Spleen (tissue), 11 donors: Measurements from ENCODE around the gene FAM24B. TPM values are rescaled to one million over a fixed set of nuclear protein-coding genes. Genes with fewer than 3 reads are reported as not detected.
"Not testable (repeated sequence)": the region's sequence is repeated elsewhere in the genome, so short reads cannot be mapped to it uniquely, and the experiment has no call there.

Source experiments
- DNase-seq: peaks from one replicate; pipeline ENCODE4 v3.0.0-alpha.2; 2020
- H3K27ac ChIP-seq, 8 donors: fragments of 200-600 bp; sonication (generic) in 7 of 8; 1 replicate in 4 of 8; 2 replicates in 4 of 8; pipeline versions ENCODE4 v1.5.0 to v1.8.0; 2016 to 2021; ENCODE audit warnings: inconsistent platforms in 4 of 8, mild to moderate bottlenecking in 4 of 8, moderate library complexity in 1 of 8
- H3K27me3 ChIP-seq, 7 donors: fragments of 200-600 bp; sonication (generic) in 6 of 7; replicated peaks in 1 of 7; 1 replicate in 4 of 7; 2 replicates in 3 of 7; pipeline versions ENCODE4 v1.5.0 to v1.8.0; 2016 to 2021; ENCODE audit warnings: inconsistent platforms in 3 of 7, mild to moderate bottlenecking in 1 of 7
- H3K36me3 ChIP-seq, 6 donors: fragments of 200-600 bp; sonication (generic) in 5 of 6; 1 replicate in 4 of 6; 2 replicates in 2 of 6; pipeline versions ENCODE4 v1.5.0 to v1.8.0; 2016 to 2021; ENCODE audit warnings: inconsistent platforms in 2 of 6
- H3K4me1 ChIP-seq, 6 donors: fragments of 200-600 bp; sonication (generic) in 5 of 6; 1 replicate in 3 of 6; 2 replicates in 3 of 6; pipeline versions ENCODE4 v1.5.0 to v1.8.0; 2016 to 2021; ENCODE audit warnings: inconsistent platforms in 3 of 6
- H3K4me3 ChIP-seq, 8 donors: fragments of 200-600 bp; sonication (generic) in 7 of 8; 1 replicate in 4 of 8; 2 replicates in 4 of 8; pipeline versions ENCODE4 v1.5.0 to v1.8.0; 2016 to 2021; ENCODE audit warnings: inconsistent platforms in 4 of 8, mild to moderate bottlenecking in 4 of 8, moderate library complexity in 2 of 8
- H3K9me3 ChIP-seq, 8 donors: fragments of 200-600 bp; sonication (generic) in 7 of 8; 1 replicate in 4 of 8; 2 replicates in 4 of 8; pipeline versions ENCODE4 v1.5.0 to v1.8.0; 2016 to 2021; ENCODE audit warnings: inconsistent platforms in 4 of 8
- CTCF ChIP-seq, 11 experiments: fragments of 200-600 bp in 7 of 11; fragments of 450-650 bp in 4 of 11; sonication (generic) in 4 of 11; IDR thresholded peaks in 8 of 11; conservative IDR thresholded peaks in 3 of 11; 1 replicate in 7 of 11; 2 replicates in 4 of 11; pipeline versions ENCODE4 v1.4.0 to v1.8.0; 2016 to 2021; ENCODE audit warnings: antibody characterized with exemption in 11 of 11, inconsistent platforms in 4 of 11, mild to moderate bottlenecking in 1 of 11
- POLR2A ChIP-seq, 3 donors: fragments of 450-650 bp; IDR thresholded peaks; one replicate each; pipeline ENCODE4 v1.5.1; 2017; ENCODE audit warnings: antibody characterized with exemption in 3 of 3, mild to moderate bottlenecking in 1 of 3
- POLR2AphosphoS5 ChIP-seq, 3 donors: sonication (generic); formaldehyde crosslinking; IDR thresholded peaks; one replicate each; pipeline ENCODE4 v1.5.1; 2017; ENCODE audit warnings: antibody characterized with exemption in 3 of 3
- WGBS, 5 donors: extraction: QIAGEN DNeasy Blood & Tissue Kit in 3 of 5; methylation state at CpG; one replicate each; pipeline versions ENCODE4 v1.1.5 to v1.1.7; 2013 to 2018; 5-methylcytosine and 5-hydroxymethylcytosine counted together
- intact Hi-C: fragments of 100-400 bp; cut with DNase I; formaldehyde crosslinking; loops from one replicate; pipeline ENCODE4 v1.15.0; 2023; ENCODE audit warnings: low total_unique reads
- polyA plus RNA-seq, 3 donors: library from polyadenylated mRNA; stranded (reverse); fragments of 200-250 nt; gene quantifications; one replicate each; pipeline ENCODE4 v1.2.1, GENCODE V29; 2013
- total RNA-seq, 7 donors: library from RNA; depleted of rRNA in 3 of 7; stranded (reverse); fragments of >200 nt in 3 of 7; fragmentation: NEBNext Ultra II Directional in 4 of 7; extraction: Animal tissue kit (Norgen Biotek cat#: 25700) in 4 of 7; gene quantifications; one replicate each; pipeline versions ENCODE4 v1.1.0 to v1.2.1, GENCODE V29; 2016 to 2021
- donor health status: healthy with polysubstance abuse.
- donor health status: DM: no; HTN: no; CAD: no; lungs with moderate emphysema.
- donor health status: DM: no; HTN: no; CAD: no.
- donor health status: Bipolar disorder and iron deficiency.
- donor health status: healthy.
- donor health status: DM: no; HTN: no; CAD: no.
- donor health status: DM: yes; HTN: yes; CAD: no.

FAM24B gene
- total and polyA plus RNA-seq, 10 donors = 2.8 to 8.5 (median 5.7) TPM

DNA sequence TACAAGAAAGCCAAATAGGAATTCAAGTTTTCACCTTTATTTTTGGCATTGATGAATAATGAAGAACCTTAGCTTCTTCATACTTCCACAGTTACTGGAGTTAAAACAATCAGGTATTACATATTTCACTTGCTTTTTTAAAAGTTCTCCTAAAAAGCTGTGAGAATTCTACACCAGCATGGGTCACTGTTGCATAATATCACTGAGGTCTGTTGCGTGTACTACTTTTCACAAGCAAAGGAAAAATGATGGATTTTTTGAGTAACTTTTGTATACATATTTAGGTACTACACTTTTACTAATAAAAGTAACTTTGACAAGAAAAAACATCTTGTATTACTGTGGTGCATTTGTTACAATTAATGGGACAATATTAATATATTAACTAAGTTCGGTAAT, 15.2 kb downstream of the FAM24B start:
- WGBS, 5 donors = 82 to 95% (median 90%) methylated on average over 2 of the region's 2 CpGs
- H3K36me3 ChIP-seq = no peaks in the 10 kb centered on the region
- H3K27me3 ChIP-seq = no peaks in the 10 kb centered on the region
- H3K4me1 ChIP-seq = no peaks in the 10 kb centered on the region
- H3K9me3 ChIP-seq = peaks cover 0 to 6% (median 0%) of the 10 kb centered on the region in 8 donors
- no peak overlapping the region for H3K27ac ChIP-seq
- TF ChIP-seq POLR2A (IDR thresholded peaks at IDR 0.05) = no peak
- TF ChIP-seq CTCF (IDR thresholded peaks at IDR 0.05 in 8 of 11, conservative IDR thresholded peaks at IDR 0.05 in 3 of 11) = no peak
- no peak for TF ChIP-seq POLR2AphosphoS5 (IDR thresholded peaks at IDR 0.05)
- intact Hi-C loops = no loop called here
- DNase-seq = no peak
- no peak overlapping the region for H3K4me3 ChIP-seq

- H3K4me1 ChIP-seq = no peaks in the 10 kb centered on the region
- H3K27me3 ChIP-seq = no peaks in the 10 kb centered on the region
- WGBS, 5 donors = 88 to 99% (median 92%) methylated on average over 2 of the region's 2 CpGs
- no peak for DNase-seq
- H3K27ac ChIP-seq = no peak overlapping the region
- no peak overlapping the region for H3K4me3 ChIP-seq
- H3K36me3 ChIP-seq = peaks cover 0 to 5% (median 0%) of the 10 kb centered on the region in 6 donors
- H3K9me3 ChIP-seq = peaks cover 0 to 6% (median 0%) of the 10 kb centered on the region in 8 donors
- no peak for TF ChIP-seq CTCF (IDR thresholded peaks at IDR 0.05 in 8 of 11, conservative IDR thresholded peaks at IDR 0.05 in 3 of 11)
- TF ChIP-seq POLR2A (IDR thresholded peaks at IDR 0.05) = no peak
- TF ChIP-seq POLR2AphosphoS5 (IDR thresholded peaks at IDR 0.05) = no peak
- intact Hi-C loops = no loop called here
Observed at GRCh38 chr10:122863216-122864193, 15.9 kb downstream of the FAM24B start.

DNA sequence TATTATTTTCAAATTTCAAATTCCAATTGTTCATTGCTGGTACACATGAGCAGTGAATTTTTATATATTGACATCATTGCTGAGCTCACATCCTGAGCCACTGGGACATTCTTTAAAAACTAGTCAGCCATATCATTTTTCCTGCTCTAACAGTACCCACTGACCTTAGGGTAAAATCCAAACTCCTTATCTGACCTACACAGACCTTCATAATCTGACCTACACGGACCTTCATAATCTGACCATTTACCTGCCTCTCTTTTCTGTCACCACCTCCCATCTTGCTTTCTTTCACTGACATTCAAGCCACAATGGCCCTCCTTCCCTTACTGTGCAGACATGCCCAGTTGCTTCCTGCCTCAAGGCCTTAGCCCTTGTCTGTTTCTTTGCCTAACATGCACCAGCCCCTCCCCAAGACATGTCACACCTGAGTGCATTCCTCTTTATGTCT, 17.6 kb downstream of the FAM24B start:
- DNase-seq = no peak
- Histone ChIP-seq H3K4me3 (no peak overlapping the region), H3K9me3 (no peaks in the 10 kb centered on the region), H3K27me3 (no peaks in the 10 kb centered on the region), H3K4me1 (no peaks in the 10 kb centered on the region), H3K36me3 (peaks cover 0 to 8% (median 0%) of the 10 kb centered on the region in 6 donors), H3K27ac (no peak overlapping the region)
- 64 to 76% (median 72%) methylated on average over 1 of the region's 1 CpG for WGBS, 5 donors
- TF ChIP-seq POLR2A (IDR thresholded peaks at IDR 0.05) = no peak
- no peak for TF ChIP-seq POLR2AphosphoS5 (IDR thresholded peaks at IDR 0.05)
- no peak for TF ChIP-seq CTCF (IDR thresholded peaks at IDR 0.05 in 8 of 11, conservative IDR thresholded peaks at IDR 0.05 in 3 of 11)
- intact Hi-C loops = no loop called here

GRCh38 chr10:122859527-122859926, 19.9 kb downstream of the FAM24B start:
- Histone ChIP-seq H3K27ac (no peak overlapping the region), H3K27me3 (no peaks in the 10 kb centered on the region), H3K4me1 (no peaks in the 10 kb centered on the region), H3K9me3 (no peaks in the 10 kb centered on the region), H3K36me3 (peaks cover 0 to 21% (median 0%) of the 10 kb centered on the region in 6 donors), H3K4me3 (no peak overlapping the region)
- intact Hi-C loops = no loop called here
- no peak for DNase-seq
- no peak for TF ChIP-seq POLR2A (IDR thresholded peaks at IDR 0.05)
- no peak for TF ChIP-seq CTCF (IDR thresholded peaks at IDR 0.05 in 8 of 11, conservative IDR thresholded peaks at IDR 0.05 in 3 of 11)
- no peak for TF ChIP-seq POLR2AphosphoS5 (IDR thresholded peaks at IDR 0.05)
- 50 to 83% (median 71%) methylated on average over 1 of the region's 1 CpG for WGBS, 5 donors

- H3K4me1 ChIP-seq, H3K9me3 ChIP-seq, H3K27ac ChIP-seq, DNase-seq, H3K27me3 ChIP-seq, H3K4me3 ChIP-seq, intact Hi-C loops: not testable (repeated sequence)
- 86 to 100% (median 97%) methylated on average over 5 of the region's 5 CpGs for WGBS, 5 donors
- peaks cover 0 to 35% (median 0%) of the 10 kb centered on the region in 6 donors for H3K36me3 ChIP-seq
Observed at GRCh38 chr10:122858042-122858441, 21.3 kb downstream of the FAM24B start.
